HEK293 (cell line): ENCODE data around the gene GTF2A1L.

Experiments used
- CTCF ChIP-seq: fragments of 450-650 bp; formaldehyde crosslinking; IDR thresholded peaks from 2 replicates; pipeline ENCODE4 v1.5.1; 2016; ENCODE audit warnings: missing biosample characterization, missing genetic modification characterization
- ZNF404 ChIP-seq: fragments of 450-650 bp; formaldehyde crosslinking; IDR thresholded peaks from 2 replicates; pipeline ENCODE4 v1.5.1; 2017; ENCODE audit warnings: missing biosample characterization, missing genetic modification characterization
- ZNF707 ChIP-seq: fragments of 450-650 bp; formaldehyde crosslinking; IDR thresholded peaks from 2 replicates; pipeline ENCODE4 v1.5.1; 2016; ENCODE audit warnings: missing biosample characterization, missing genetic modification characterization
- ZNF776 ChIP-seq: fragments of 450-650 bp; formaldehyde crosslinking; IDR thresholded peaks from 2 replicates; pipeline ENCODE4 v1.5.0; 2017; ENCODE audit warnings: missing biosample characterization, missing genetic modification characterization, borderline replicate concordance
- TF ChIP-seq, protein P1 (sequence below): fragments of 450-650 bp; formaldehyde crosslinking; IDR thresholded peaks from 2 replicates; pipeline ENCODE4 v1.5.1; 2017; ENCODE audit warnings: missing biosample characterization, mild to moderate bottlenecking, missing genetic modification characterization, moderate library complexity
- TF ChIP-seq, protein P2 (sequence below): fragments of 450-650 bp; formaldehyde crosslinking; IDR thresholded peaks from 2 replicates; pipeline ENCODE4 v1.5.1; 2016; ENCODE audit warnings: missing biosample characterization, missing genetic modification characterization

DNA sequence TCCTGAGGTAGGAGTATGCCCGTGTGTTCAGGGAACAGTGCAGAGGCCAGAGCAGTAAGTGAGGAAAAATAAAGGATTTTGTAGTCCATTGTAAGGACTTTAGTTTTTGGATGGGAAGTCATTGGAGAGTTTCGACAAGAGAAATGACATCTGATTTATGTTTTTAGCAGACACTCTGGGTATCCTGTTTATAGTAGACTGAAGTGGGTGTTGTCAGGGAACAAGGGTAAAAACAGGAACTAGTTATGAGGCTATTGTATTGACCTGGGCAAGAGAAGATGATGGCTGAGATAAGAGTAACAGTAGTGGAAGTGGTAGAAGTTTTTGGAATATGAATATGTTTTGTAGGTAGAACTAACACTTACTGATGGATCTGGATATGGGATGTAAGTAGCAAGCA lies 59.8 kb downstream of the GTF2A1L start:
- TF ChIP-seq ZNF707 (tag by site-specific recombination) (no peak), ZNF776 (no peak), ZNF404 (tag by site-specific recombination) (no peak), CTCF (tag by site-specific recombination) (no peak)
- TF ChIP-seq, protein P1, sequence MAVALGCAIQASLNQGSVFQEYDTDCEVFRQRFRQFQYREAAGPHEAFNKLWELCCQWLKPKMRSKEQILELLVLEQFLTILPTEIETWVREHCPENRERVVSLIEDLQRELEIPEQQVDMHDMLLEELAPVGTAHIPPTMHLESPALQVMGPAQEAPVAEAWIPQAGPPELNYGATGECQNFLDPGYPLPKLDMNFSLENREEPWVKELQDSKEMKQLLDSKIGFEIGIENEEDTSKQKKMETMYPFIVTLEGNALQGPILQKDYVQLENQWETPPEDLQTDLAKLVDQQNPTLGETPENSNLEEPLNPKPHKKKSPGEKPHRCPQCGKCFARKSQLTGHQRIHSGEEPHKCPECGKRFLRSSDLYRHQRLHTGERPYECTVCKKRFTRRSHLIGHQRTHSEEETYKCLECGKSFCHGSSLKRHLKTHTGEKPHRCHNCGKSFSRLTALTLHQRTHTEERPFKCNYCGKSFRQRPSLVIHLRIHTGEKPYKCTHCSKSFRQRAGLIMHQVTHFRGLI (tag by site-specific recombination) = no peak
- TF ChIP-seq, protein P2, sequence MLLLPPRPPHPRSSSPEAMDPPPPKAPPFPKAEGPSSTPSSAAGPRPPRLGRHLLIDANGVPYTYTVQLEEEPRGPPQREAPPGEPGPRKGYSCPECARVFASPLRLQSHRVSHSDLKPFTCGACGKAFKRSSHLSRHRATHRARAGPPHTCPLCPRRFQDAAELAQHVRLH (tag by site-specific recombination) = no peak
